T-helper 17 cell (primary cell): Measurements from ENCODE around the gene MYMK. TPM values are rescaled to one million over a fixed set of nuclear protein-coding genes. Genes with fewer than 3 reads are reported as not detected.

Experiments
- ATAC-seq: fragments of 150-1000 bp; cut with Tn5 transposase; 2 replicates; pipeline ENCODE4 v1.10.0; 2021; ENCODE audit warnings: mild to moderate bottlenecking, moderate library complexity
- DNase-seq, 3 donors: peaks; one replicate each; pipeline versions ENCODE4 v3.0.0 to v3.0.0-alpha.2; 2020 to 2021
- H3K9me3 ChIP-seq: one replicate; pipeline ENCODE4 v1.7.0; 2013; ENCODE audit warnings: low read length, mild to moderate bottlenecking; ENCODE audit not compliant: control insufficient read depth, poor library complexity, severe bottlenecking
- H3K27ac Mint-ChIP-seq: one replicate; pipeline ENCODE4 v1.8.0; 2022; ENCODE audit warnings: mild to moderate bottlenecking, moderate library complexity, mixed read lengths
- H3K27me3 Mint-ChIP-seq: one replicate; pipeline ENCODE4 v1.8.0; 2022; ENCODE audit warnings: mixed read lengths
- H3K36me3 Mint-ChIP-seq: one replicate; pipeline ENCODE4 v1.8.0; 2022; ENCODE audit warnings: low read depth, mixed read lengths
- H3K4me1 Mint-ChIP-seq: one replicate; pipeline ENCODE4 v1.8.0; 2022; ENCODE audit warnings: mild to moderate bottlenecking, mixed read lengths
- H3K4me3 Mint-ChIP-seq: one replicate; pipeline ENCODE4 v1.8.0; 2022; ENCODE audit warnings: mild to moderate bottlenecking, moderate library complexity, mixed read lengths
- total RNA-seq, 4 donors: library from RNA in 2 of 4; stranded (reverse) in 2 of 4; gene quantifications; one replicate each; pipeline ENCODE4 v1.2.3 and lab custom pipeline; 2022 to 2026

Gene MYMK
- total RNA-seq (not detected), total RNA-seq (lab: John Stamatoyannopoulos, UW) (0 reads per million in 2 donors)

- ATAC-seq, result no peak
- no peak for DNase-seq
- H3K27ac Mint-ChIP-seq, result no peak within 1 kb of the TSS
Measured at GRCh38 chr9:133524679-133525228, at the start of gene MYMK. MYMK (minus strand) TSS chr9:133524959; CDS start chr9:133524844, 115 bp downstream.

GRCh38 chr9:133573791-133574515 lies 49.2 kb upstream of the MYMK start:
- Mint-ChIP-seq H3K27me3 (peaks cover 40% of the 10 kb centered on the region), H3K4me1 (peaks cover 4% of the 10 kb centered on the region), H3K36me3 (peaks cover 8% of the 10 kb centered on the region), H3K27ac (no peak overlapping the region), H3K4me3 (no peak overlapping the region)
- ATAC-seq (no peak), DNase-seq (no peak)
- H3K9me3 ChIP-seq, result no peaks in the 10 kb centered on the region

More at GRCh38 chr9:133524679-133525228, at the start of gene MYMK:
- Mint-ChIP-seq H3K27me3 (peaks cover 35% of the 10 kb centered on the region), H3K36me3 (peaks cover 4% of the 10 kb centered on the region), H3K4me1 (peaks cover 11% of the 10 kb centered on the region), H3K4me3 (no peak within 1 kb of the TSS)
- H3K9me3 ChIP-seq, result no peaks in the 10 kb centered on the region

GRCh38 chr9:133572821-133573361 lies 48.1 kb upstream of the MYMK start:
- Mint-ChIP-seq H3K27ac (no peak overlapping the region), H3K4me3 (no peak overlapping the region), H3K4me1 (peaks cover 4% of the 10 kb centered on the region), H3K36me3 (peaks cover 10% of the 10 kb centered on the region), H3K27me3 (peaks cover 37% of the 10 kb centered on the region)
- H3K9me3 ChIP-seq, result no peaks in the 10 kb centered on the region
- DNase-seq (no peak), ATAC-seq (no peak)

- DNase-seq (no peak), ATAC-seq (no peak)
- no peak overlapping the region for H3K4me3 Mint-ChIP-seq
- H3K36me3 Mint-ChIP-seq, result peaks cover 10% of the 10 kb centered on the region
- no peaks in the 10 kb centered on the region for H3K9me3 ChIP-seq
- peaks cover 4% of the 10 kb centered on the region for H3K4me1 Mint-ChIP-seq
- peaks cover 29% of the 10 kb centered on the region for H3K27me3 Mint-ChIP-seq
- H3K27ac Mint-ChIP-seq, result no peak overlapping the region
Measured at GRCh38 chr9:133571896-133572595, 47.3 kb upstream of the MYMK start.

GRCh38 chr9:133571391-133571890 lies 46.7 kb upstream of the MYMK start:
- H3K9me3 ChIP-seq, result no peaks in the 10 kb centered on the region
- ATAC-seq (no peak), DNase-seq (no peak)
- H3K27me3 Mint-ChIP-seq, result peaks cover 23% of the 10 kb centered on the region
- no peak overlapping the region for H3K27ac Mint-ChIP-seq
- H3K4me1 Mint-ChIP-seq, result no peaks in the 10 kb centered on the region
- no peak overlapping the region for H3K4me3 Mint-ChIP-seq
- H3K36me3 Mint-ChIP-seq, result peaks cover 4% of the 10 kb centered on the region

- no peaks in the 10 kb centered on the region for H3K9me3 ChIP-seq
- no peaks in the 10 kb centered on the region for H3K4me1 Mint-ChIP-seq
- no peak overlapping the region for H3K27ac Mint-ChIP-seq
- no peak overlapping the region for H3K4me3 Mint-ChIP-seq
- H3K27me3 Mint-ChIP-seq, result peaks cover 16% of the 10 kb centered on the region
- DNase-seq (no peak), ATAC-seq (no peak)
- H3K36me3 Mint-ChIP-seq, result peaks cover 3% of the 10 kb centered on the region
Measured at GRCh38 chr9:133570691-133571080, 45.9 kb upstream of the MYMK start.

GRCh38 chr9:133569891-133570690 lies 45.3 kb upstream of the MYMK start:
- no peaks in the 10 kb centered on the region for H3K9me3 ChIP-seq
- DNase-seq (no peak), ATAC-seq (no peak)
- Mint-ChIP-seq H3K4me1 (no peaks in the 10 kb centered on the region), H3K27ac (no peak overlapping the region), H3K36me3 (peaks cover 3% of the 10 kb centered on the region), H3K27me3 (peaks cover 11% of the 10 kb centered on the region), H3K4me3 (no peak overlapping the region)

GRCh38 chr9:133569121-133569785 lies 44.5 kb upstream of the MYMK start:
- Mint-ChIP-seq H3K36me3 (peaks cover 3% of the 10 kb centered on the region), H3K27ac (no peak overlapping the region)
- no peak for ATAC-seq

GRCh38 chr9:133568186-133568585 lies 43.4 kb upstream of the MYMK start:
- no peak overlapping the region for H3K27ac Mint-ChIP-seq
- H3K4me1 Mint-ChIP-seq, result peaks cover 4% of the 10 kb centered on the region

More at GRCh38 chr9:133569121-133569785, 44.5 kb upstream of the MYMK start:
- H3K4me1 Mint-ChIP-seq, result no peaks in the 10 kb centered on the region
- no peaks in the 10 kb centered on the region for H3K9me3 ChIP-seq
- H3K4me3 Mint-ChIP-seq, result no peak overlapping the region
- DNase-seq, result no peak
- peaks cover 11% of the 10 kb centered on the region for H3K27me3 Mint-ChIP-seq

GRCh38 chr9:133566817-133567216 lies 42.1 kb upstream of the MYMK start:
- ATAC-seq (no peak), DNase-seq (no peak)
- H3K9me3 ChIP-seq, result no peaks in the 10 kb centered on the region
- Mint-ChIP-seq H3K4me3 (no peak overlapping the region), H3K27ac (no peak overlapping the region), H3K27me3 (peaks cover 7% of the 10 kb centered on the region), H3K4me1 (peaks cover 4% of the 10 kb centered on the region), H3K36me3 (peaks cover 3% of the 10 kb centered on the region)

More at GRCh38 chr9:133568186-133568585, 43.4 kb upstream of the MYMK start:
- Mint-ChIP-seq H3K4me3 (no peak overlapping the region), H3K36me3 (peaks cover 3% of the 10 kb centered on the region), H3K27me3 (peaks cover 10% of the 10 kb centered on the region)
- no peaks in the 10 kb centered on the region for H3K9me3 ChIP-seq
- DNase-seq, result no peak
- no peak for ATAC-seq

- H3K4me1 Mint-ChIP-seq, result peaks cover 4% of the 10 kb centered on the region
- no peaks in the 10 kb centered on the region for H3K9me3 ChIP-seq
- DNase-seq (no peak), ATAC-seq (no peak)
- no peak overlapping the region for H3K4me3 Mint-ChIP-seq
- no peak overlapping the region for H3K27ac Mint-ChIP-seq
- peaks cover 3% of the 10 kb centered on the region for H3K36me3 Mint-ChIP-seq
- H3K27me3 Mint-ChIP-seq, result peaks cover 7% of the 10 kb centered on the region
Measured at GRCh38 chr9:133566382-133566781, 41.6 kb upstream of the MYMK start.

GRCh38 chr9:133564451-133565116 lies 39.8 kb upstream of the MYMK start:
- ATAC-seq, result no peak
- peaks cover 4% of the 10 kb centered on the region for H3K4me1 Mint-ChIP-seq
- no peak overlapping the region for H3K4me3 Mint-ChIP-seq
- H3K27me3 Mint-ChIP-seq, result peaks cover 12% of the 10 kb centered on the region
- no peak for DNase-seq
- H3K27ac Mint-ChIP-seq, result peak overlapping the region; percentile 6
- H3K36me3 Mint-ChIP-seq, result peaks cover 3% of the 10 kb centered on the region
- no peaks in the 10 kb centered on the region for H3K9me3 ChIP-seq
